Eye (tissue), 1 donor: ENCODE data around the gene ANKRD23.

Experiments
- DNase-seq: peaks from one replicate; pipeline ENCODE4 v3.0.0-alpha.2; 2015

ANKRD23 gene

DNA sequence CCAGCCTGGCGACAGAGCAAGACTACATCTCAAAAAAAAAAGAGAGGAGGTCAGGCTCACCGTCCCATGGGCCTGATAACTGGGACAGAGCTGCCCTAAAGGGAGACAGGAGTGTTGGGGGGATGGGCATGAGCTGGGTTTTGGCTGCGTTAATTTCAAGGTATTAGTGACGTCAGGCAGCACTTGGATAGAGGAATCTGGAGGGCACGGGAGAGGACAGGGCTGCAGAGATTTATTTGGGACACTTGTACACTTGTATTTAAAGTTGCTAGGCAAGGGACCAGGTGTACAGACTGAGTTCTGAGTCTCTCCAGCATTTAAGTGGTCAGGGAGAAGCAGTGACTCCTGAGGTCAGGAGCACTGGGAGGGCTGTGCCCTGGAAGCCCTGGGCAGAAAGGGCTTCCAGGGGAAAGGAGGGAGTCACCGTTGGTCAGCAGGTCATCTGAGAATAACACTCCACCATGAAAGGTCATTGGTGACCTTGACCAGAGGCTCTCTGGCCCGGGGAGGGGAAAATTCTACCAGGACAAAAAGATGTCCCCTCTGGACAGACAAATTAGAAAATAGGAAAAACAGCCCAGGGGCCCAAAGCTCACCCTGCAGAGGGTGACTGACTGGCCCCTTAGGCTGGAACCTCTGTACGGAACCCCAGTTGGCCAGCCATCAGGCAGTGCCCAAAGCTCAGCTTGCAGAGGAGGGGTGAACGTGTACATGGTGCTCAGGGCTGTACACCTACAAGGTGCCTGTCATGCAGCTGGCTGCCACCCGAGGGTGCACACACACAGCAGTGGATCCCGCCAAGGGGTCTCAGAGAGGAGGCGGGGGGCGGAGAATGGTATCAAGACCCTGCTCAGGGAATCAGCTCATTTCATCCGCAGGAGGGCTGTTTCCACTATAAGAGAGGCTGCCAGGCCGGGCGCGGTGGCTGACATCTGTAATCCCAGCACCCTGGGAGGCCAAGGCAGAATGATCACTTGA lies 50.8 kb downstream of the ANKRD23 start:
- no peak for DNase-seq

DNA sequence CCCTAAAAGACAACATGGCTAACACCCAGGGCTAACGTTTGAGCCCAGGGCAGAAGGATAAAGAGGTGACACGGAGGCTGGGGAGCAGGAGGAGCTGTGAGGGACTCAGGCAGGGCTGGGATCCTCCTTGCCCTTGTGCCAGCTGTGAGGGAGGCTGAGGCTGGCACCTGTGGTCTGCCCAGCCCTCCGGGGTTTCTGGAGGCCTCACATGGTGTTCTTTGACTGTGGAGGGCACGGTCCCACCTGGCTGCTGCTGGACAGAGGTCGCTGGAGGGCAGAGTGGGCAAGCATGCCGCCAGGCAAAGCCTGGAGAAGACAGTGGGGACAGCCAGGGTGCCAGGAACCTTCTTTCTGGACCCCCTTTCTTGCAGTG lies 54.6 kb downstream of the ANKRD23 start:
- no peak for DNase-seq

DNA sequence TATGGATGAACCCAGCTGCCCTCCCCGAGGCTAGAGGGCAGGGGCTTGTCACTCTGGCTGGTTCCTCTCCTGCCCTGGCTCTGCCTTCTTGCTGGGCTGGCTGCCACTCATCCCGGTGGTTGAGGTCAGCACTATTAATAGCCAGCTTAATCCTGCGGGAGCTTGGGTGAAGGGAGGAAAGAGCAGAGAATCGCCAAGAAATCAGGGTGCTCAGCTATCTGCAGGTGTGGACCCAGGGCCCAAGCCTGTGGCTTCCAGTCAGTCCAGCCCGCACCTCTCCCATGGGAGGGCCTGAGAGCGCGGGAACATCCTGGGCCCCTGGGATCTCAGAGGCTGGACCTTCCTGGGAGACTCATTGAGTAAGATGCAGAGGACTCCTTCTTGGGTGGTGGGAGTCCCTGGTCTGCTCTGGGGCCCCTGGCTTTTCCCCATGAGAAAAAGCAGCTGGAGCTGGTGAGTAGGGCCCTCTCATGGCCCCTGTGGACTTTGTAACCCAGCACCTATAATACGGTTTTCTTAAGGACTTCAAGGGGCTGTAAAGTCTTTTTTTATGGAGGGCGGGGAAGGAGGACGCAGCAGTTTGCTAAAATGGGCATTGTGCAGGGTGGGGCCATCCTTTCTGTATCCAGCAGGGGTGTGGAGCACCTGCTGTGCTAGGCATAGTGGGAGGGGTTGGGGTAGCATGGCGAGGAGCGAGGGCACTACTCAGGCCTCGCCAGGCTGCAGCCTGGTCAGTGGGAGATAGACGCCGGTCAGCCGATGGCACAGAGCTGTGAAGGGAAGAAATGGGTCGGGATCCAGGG lies 55.2 kb downstream of the ANKRD23 start:
- peak; percentile 49 for DNase-seq
